HL-60 (cell line): ENCODE results near the gene DNAH17.

Experiments
- DNase-seq, 2 experiments: peaks; one replicate each; pipeline ENCODE4 v3.0.0-alpha.2; 2010 to 2020; ENCODE audit warnings: low read depth in 1 of 2, low spot score in 1 of 2
- H3K27ac ChIP-seq: fragments of 250-450 bp; sonication (Bioruptor Pico); replicated peaks from 2 replicates; pipeline ENCODE4 v1.5.1; 2020; ENCODE audit warnings: mild to moderate bottlenecking, moderate library complexity
- H3K27me3 ChIP-seq: fragments of 250-450 bp; sonication (Bioruptor Pico); 2 replicates; pipeline ENCODE4 v1.5.1; 2021; ENCODE audit warnings: mild to moderate bottlenecking, moderate library complexity; ENCODE audit not compliant: insufficient read depth, poor library complexity, severe bottlenecking
- H3K4me3 ChIP-seq: replicated peaks from 2 replicates; pipeline ENCODE4 v1.5.1; 2011; ENCODE audit warnings: mild to moderate bottlenecking, control low read depth, low read length; ENCODE audit not compliant: insufficient read depth
- CTCF ChIP-seq: IDR thresholded peaks from one replicate; pipeline ENCODE4 v1.5.1; 2011; ENCODE audit warnings: low read length, control low read depth, inconsistent platforms; ENCODE audit not compliant: insufficient read depth
- GABPA ChIP-seq: IDR thresholded peaks from 2 replicates; pipeline ENCODE4 v1.6.1; 2012; ENCODE audit warnings: low read depth
- POLR2AphosphoS5 ChIP-seq: IDR thresholded peaks from 2 replicates; pipeline ENCODE4 v1.6.1; 2012; ENCODE audit warnings: low read depth
- REST ChIP-seq: IDR thresholded peaks from 2 replicates; pipeline ENCODE4 v1.6.1; 2012; ENCODE audit warnings: low read depth; ENCODE audit not compliant: insufficient replicate concordance
- SPI1 ChIP-seq: IDR thresholded peaks from 2 replicates; pipeline ENCODE4 v1.6.1; 2012; ENCODE audit warnings: low read depth, mild to moderate bottlenecking, borderline replicate concordance

The DNAH17 gene

GRCh38 chr17:78561166-78561565 lies 16.0 kb downstream of the DNAH17 start:
- TF ChIP-seq GABPA (no peak), POLR2AphosphoS5 (no peak), CTCF (no peak), REST (no peak), SPI1 (no peak)
- no peak for DNase-seq
- H3K27me3 ChIP-seq, result no peaks in the 10 kb centered on the region
- H3K27ac ChIP-seq, result no peak overlapping the region
- H3K4me3 ChIP-seq, result no peak overlapping the region

GRCh38 chr17:78560731-78561130 lies 16.5 kb downstream of the DNAH17 start:
- H3K27me3 ChIP-seq, result no peaks in the 10 kb centered on the region
- H3K27ac ChIP-seq, result no peak overlapping the region

GRCh38 chr17:78559749-78560368 lies 17.3 kb downstream of the DNAH17 start:
- no peak overlapping the region for H3K4me3 ChIP-seq
- TF ChIP-seq CTCF (no peak), GABPA (no peak), POLR2AphosphoS5 (no peak)
- no peaks in the 10 kb centered on the region for H3K27me3 ChIP-seq
- H3K27ac ChIP-seq, result no peak overlapping the region
- peak in 1 of 2 experiments; percentile 16 for DNase-seq

More at GRCh38 chr17:78560731-78561130, 16.5 kb downstream of the DNAH17 start:
- no peak overlapping the region for H3K4me3 ChIP-seq
- DNase-seq, result no peak
- TF ChIP-seq POLR2AphosphoS5, result no peak
- no peak for TF ChIP-seq CTCF
- no peak for TF ChIP-seq GABPA

GRCh38 chr17:78558989-78559388 lies 18.2 kb downstream of the DNAH17 start:
- DNase-seq, result no peak
- H3K4me3 ChIP-seq, result no peak overlapping the region
- no peaks in the 10 kb centered on the region for H3K27me3 ChIP-seq
- no peak for TF ChIP-seq CTCF
- TF ChIP-seq GABPA, result no peak
- TF ChIP-seq POLR2AphosphoS5, result no peak
- TF ChIP-seq SPI1, result no peak
- TF ChIP-seq REST, result no peak
- no peak overlapping the region for H3K27ac ChIP-seq
